Osteocyte (in vitro differentiated cells): ENCODE data around the gene NIPSNAP3A. TPM values are rescaled to one million over a fixed set of nuclear protein-coding genes. Genes with fewer than 3 reads are reported as not detected.

ENCODE experiments used
- DNase-seq: peaks from one replicate; pipeline ENCODE4 v3.0.0; 2021; ENCODE audit warnings: mixed read lengths; ENCODE audit not compliant: unreplicated experiment; ENCODE audit errors: extremely low spot score
- H3K27ac Mint-ChIP-seq: one replicate; pipeline ENCODE4 v1.8.0; 2021; ENCODE audit warnings: mild to moderate bottlenecking, mixed read lengths; ENCODE audit not compliant: unreplicated experiment
- H3K27me3 Mint-ChIP-seq: one replicate; pipeline ENCODE4 v1.8.0; 2021; ENCODE audit warnings: mixed read lengths; ENCODE audit not compliant: unreplicated experiment
- H3K36me3 Mint-ChIP-seq: one replicate; pipeline ENCODE4 v1.8.0; 2021; ENCODE audit warnings: mixed read lengths; ENCODE audit not compliant: unreplicated experiment
- H3K4me1 Mint-ChIP-seq: one replicate; pipeline ENCODE4 v1.8.0; 2021; ENCODE audit warnings: mixed read lengths; ENCODE audit not compliant: unreplicated experiment
- H3K4me3 Mint-ChIP-seq: one replicate; pipeline ENCODE4 v1.8.0; 2021; ENCODE audit warnings: mild to moderate bottlenecking, moderate library complexity, mixed read lengths; ENCODE audit not compliant: unreplicated experiment
- H3K9me3 Mint-ChIP-seq: one replicate; pipeline ENCODE4 v1.8.0; 2021; ENCODE audit warnings: mixed read lengths; ENCODE audit not compliant: unreplicated experiment
- total RNA-seq: library from RNA; stranded (reverse); gene quantifications from 2 replicates; pipeline ENCODE4 v1.2.1, GENCODE V29; 2021
- TF ChIP-seq, protein P1 (sequence below): fragments of 200-600 bp; sonication (generic); IDR thresholded peaks from 2 replicates; pipeline ENCODE4 v1.5.0; 2021; ENCODE audit warnings: antibody characterized with exemption, mild to moderate bottlenecking, moderate library complexity

NIPSNAP3A gene
- total RNA-seq, 1 donor from 2014 or later: 23.7 TPM

DNA sequence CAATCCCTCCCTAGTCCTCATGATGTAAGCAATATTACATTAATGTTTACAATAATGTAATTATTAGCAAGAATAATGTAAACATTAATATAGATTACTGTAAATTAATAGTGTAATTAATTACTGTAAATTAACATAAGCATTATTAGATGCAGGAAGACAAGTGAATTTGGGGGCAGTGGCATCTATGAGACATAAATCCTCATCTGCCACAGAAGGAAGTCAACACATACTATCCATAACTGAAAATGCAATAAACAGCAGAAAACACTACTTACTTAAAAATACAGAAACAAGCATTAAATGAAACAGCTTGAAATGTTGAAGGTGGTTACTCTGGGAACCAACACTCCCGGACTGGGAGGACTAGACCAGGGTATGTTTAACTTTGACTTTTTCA is 685 bp upstream of the NIPSNAP3A start:
- Mint-ChIP-seq H3K27ac (peak overlapping the region; percentile 92), H3K36me3 (peaks cover 3% of the 10 kb centered on the region), H3K27me3 (peaks cover 11% of the 10 kb centered on the region), H3K4me3 (peak overlapping the region; percentile 95), H3K9me3 (no peaks in the 10 kb centered on the region), H3K4me1 (peaks cover 11% of the 10 kb centered on the region)
- TF ChIP-seq, protein P1, sequence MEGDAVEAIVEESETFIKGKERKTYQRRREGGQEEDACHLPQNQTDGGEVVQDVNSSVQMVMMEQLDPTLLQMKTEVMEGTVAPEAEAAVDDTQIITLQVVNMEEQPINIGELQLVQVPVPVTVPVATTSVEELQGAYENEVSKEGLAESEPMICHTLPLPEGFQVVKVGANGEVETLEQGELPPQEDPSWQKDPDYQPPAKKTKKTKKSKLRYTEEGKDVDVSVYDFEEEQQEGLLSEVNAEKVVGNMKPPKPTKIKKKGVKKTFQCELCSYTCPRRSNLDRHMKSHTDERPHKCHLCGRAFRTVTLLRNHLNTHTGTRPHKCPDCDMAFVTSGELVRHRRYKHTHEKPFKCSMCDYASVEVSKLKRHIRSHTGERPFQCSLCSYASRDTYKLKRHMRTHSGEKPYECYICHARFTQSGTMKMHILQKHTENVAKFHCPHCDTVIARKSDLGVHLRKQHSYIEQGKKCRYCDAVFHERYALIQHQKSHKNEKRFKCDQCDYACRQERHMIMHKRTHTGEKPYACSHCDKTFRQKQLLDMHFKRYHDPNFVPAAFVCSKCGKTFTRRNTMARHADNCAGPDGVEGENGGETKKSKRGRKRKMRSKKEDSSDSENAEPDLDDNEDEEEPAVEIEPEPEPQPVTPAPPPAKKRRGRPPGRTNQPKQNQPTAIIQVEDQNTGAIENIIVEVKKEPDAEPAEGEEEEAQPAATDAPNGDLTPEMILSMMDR: no peak
- no peak for DNase-seq

DNA sequence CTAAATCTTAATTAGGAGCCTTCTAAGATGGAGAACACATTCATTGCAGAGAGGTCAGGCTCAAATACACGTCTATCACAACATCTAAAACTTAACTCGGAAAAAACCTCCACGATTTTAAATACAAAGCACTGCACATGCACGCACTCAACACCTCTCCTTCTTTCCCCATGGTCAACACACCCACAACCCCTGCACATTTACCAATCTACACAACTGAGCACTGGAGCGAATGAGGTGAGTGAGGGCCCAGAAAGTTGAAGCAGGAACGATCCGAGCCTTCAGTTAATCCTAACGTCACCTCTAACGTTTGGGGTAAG is 278 bp upstream of the NIPSNAP3A start:
- H3K4me1 Mint-ChIP-seq: peaks cover 11% of the 10 kb centered on the region
- H3K27me3 Mint-ChIP-seq: peaks cover 11% of the 10 kb centered on the region
- H3K27ac Mint-ChIP-seq: peak overlapping the region; percentile 92
- H3K4me3 Mint-ChIP-seq: peak overlapping the region; percentile 95
- TF ChIP-seq, protein P1: no peak
- DNase-seq: no peak
- H3K36me3 Mint-ChIP-seq: peaks cover 5% of the 10 kb centered on the region
- H3K9me3 Mint-ChIP-seq: no peaks in the 10 kb centered on the region

DNA sequence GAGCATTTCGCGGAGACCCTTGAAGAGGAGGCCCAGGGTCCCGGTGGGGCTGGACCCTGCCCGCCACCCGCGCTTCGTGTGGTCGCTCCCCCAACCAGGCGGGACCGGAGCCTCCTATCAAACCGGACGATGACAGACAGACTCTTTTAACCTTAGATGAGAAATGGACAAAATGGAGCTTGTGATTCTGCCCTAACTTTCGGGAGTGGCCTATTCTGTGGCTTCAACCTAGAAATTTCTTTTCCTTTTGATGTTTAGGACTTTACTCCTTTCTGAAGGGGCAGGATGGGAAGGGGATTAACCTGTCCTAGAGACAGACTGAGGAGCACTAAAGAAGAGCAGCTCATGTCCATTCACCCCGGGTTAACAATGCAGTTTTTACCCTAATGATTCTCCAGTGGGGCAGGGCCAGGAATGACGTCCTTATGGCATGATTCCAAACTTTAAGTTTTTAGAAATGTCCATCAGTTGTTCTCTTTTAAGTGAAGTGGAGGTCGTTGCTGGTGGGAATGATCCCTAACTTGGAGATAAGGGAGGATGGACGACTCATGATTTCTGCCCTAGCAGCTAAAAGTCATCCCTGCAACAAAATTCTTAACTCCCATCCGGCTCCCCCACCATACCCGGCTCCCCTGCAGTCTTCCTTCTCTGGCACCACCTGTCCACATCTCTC is 1.0 kb downstream of the NIPSNAP3A start:
- TF ChIP-seq, protein P1: no peak
- no peak for DNase-seq
- H3K27ac Mint-ChIP-seq: peak overlapping the region; percentile 92
- H3K27me3 Mint-ChIP-seq: peaks cover 11% of the 10 kb centered on the region
- H3K4me3 Mint-ChIP-seq: peak overlapping the region; percentile 95
- no peaks in the 10 kb centered on the region for H3K9me3 Mint-ChIP-seq
- H3K4me1 Mint-ChIP-seq: peaks cover 11% of the 10 kb centered on the region
- peaks cover 14% of the 10 kb centered on the region for H3K36me3 Mint-ChIP-seq

DNA sequence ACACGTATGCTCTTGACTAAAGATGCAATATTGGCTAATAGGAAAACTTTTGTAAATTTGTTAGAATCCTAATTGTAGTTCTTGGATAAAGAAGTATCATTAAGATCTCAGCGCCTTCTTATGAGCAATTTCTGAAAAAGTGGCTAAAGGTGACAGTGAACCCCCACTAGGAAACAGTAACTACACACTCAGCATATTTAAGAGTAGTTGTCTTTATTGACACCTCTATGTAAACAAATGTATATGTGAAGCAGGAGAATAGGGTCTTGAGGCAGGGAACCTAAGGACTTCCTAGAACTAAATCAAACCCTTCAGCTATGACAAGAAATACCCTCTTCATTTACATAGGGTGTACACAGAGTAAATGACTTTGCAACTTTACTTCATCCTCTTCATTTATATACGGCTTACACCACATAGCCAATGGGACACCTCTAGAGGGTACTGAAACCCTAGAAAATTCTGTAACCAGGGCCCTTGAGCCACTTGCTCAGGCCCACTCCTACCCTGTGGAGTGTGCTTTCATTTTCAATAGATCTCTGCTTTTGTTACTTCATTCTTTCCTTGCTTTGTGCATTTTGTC is 2.8 kb downstream of the NIPSNAP3A start:
- H3K9me3 Mint-ChIP-seq: no peaks in the 10 kb centered on the region

DNA sequence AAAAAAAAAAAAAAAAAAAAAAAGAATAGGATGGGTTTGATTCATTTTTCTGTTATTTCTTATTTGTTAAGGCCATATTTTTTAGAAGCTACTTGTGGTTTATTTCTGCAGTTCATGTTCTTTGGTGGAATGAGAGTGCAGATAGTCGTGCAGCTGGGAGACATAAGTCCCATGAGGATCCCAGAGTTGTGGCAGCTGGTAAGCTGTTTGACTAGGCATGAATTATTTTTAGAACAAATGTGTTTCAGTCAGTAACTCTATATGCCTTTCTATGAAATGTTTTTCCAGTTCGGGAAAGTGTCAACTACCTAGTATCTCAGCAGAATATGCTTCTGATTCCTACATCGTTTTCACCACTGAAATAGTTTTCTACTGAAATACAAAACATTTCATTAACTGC is 11.5 kb downstream of the NIPSNAP3A start:
- no peak overlapping the region for H3K4me3 Mint-ChIP-seq
- H3K4me1 Mint-ChIP-seq: peaks cover 16% of the 10 kb centered on the region
- DNase-seq: no peak
- H3K9me3 Mint-ChIP-seq: no peaks in the 10 kb centered on the region
- TF ChIP-seq, protein P1: no peak
- peaks cover 7% of the 10 kb centered on the region for H3K36me3 Mint-ChIP-seq
- no peaks in the 10 kb centered on the region for H3K27me3 Mint-ChIP-seq
- H3K27ac Mint-ChIP-seq: peak overlapping the region; percentile 50

More for the DNA sequence above, 2.8 kb downstream of the NIPSNAP3A start:
- DNase-seq: no peak
- H3K4me1 Mint-ChIP-seq: peaks cover 11% of the 10 kb centered on the region
- no peak overlapping the region for H3K4me3 Mint-ChIP-seq
- no peak overlapping the region for H3K27ac Mint-ChIP-seq
- H3K36me3 Mint-ChIP-seq: peaks cover 20% of the 10 kb centered on the region
- TF ChIP-seq, protein P1: no peak
- peaks cover 7% of the 10 kb centered on the region for H3K27me3 Mint-ChIP-seq
